ENCODE measurements around the gene SORCS2.

SORCS2 gene

GRCh38 chr4:7465017-7465416 lies 272.7 kb downstream of the SORCS2 start:
- Mint-ChIP-seq H3K27me3 (ENCODE audit: low read depth) (no peaks in the 10 kb centered on the region), H3K9me3 (no peaks in the 10 kb centered on the region), H3K4me3 (no peak overlapping the region), H3K36me3 (ENCODE audit: low read depth) (no peaks in the 10 kb centered on the region), H3K27ac (no peak overlapping the region), H3K4me1 (ENCODE audit: low read depth) (no peaks in the 10 kb centered on the region)

- Mint-ChIP-seq H3K4me3 (no peak overlapping the region), H3K27me3 (ENCODE audit: low read depth) (no peaks in the 10 kb centered on the region), H3K27ac (no peak overlapping the region), H3K9me3 (no peaks in the 10 kb centered on the region), H3K4me1 (ENCODE audit: low read depth) (no peaks in the 10 kb centered on the region), H3K36me3 (ENCODE audit: low read depth) (no peaks in the 10 kb centered on the region)
These were observed 273.9 kb downstream of the SORCS2 start for GRCh38 chr4:7466215-7466614.

- H3K27ac Mint-ChIP-seq = no peak overlapping the region
- no peaks in the 10 kb centered on the region for H3K9me3 Mint-ChIP-seq
- no peaks in the 10 kb centered on the region for H3K27me3 Mint-ChIP-seq (ENCODE audit: low read depth)
- no peaks in the 10 kb centered on the region for H3K4me1 Mint-ChIP-seq (ENCODE audit: low read depth)
- no peak overlapping the region for H3K4me3 Mint-ChIP-seq
- H3K36me3 Mint-ChIP-seq (ENCODE audit: low read depth) = no peaks in the 10 kb centered on the region
These were observed 274.6 kb downstream of the SORCS2 start for GRCh38 chr4:7466904-7467303.

GRCh38 chr4:7467471-7467870 lies 275.1 kb downstream of the SORCS2 start:
- Mint-ChIP-seq H3K36me3 (ENCODE audit: low read depth) (no peaks in the 10 kb centered on the region), H3K9me3 (no peaks in the 10 kb centered on the region), H3K4me1 (ENCODE audit: low read depth) (no peaks in the 10 kb centered on the region), H3K27ac (no peak overlapping the region), H3K27me3 (ENCODE audit: low read depth) (no peaks in the 10 kb centered on the region), H3K4me3 (no peak overlapping the region)

GRCh38 chr4:7469023-7469422 lies 276.7 kb downstream of the SORCS2 start:
- Mint-ChIP-seq H3K27ac (peak overlapping the region; percentile 27), H3K27me3 (ENCODE audit: low read depth) (no peaks in the 10 kb centered on the region), H3K36me3 (ENCODE audit: low read depth) (no peaks in the 10 kb centered on the region), H3K9me3 (no peaks in the 10 kb centered on the region), H3K4me1 (ENCODE audit: low read depth) (no peaks in the 10 kb centered on the region), H3K4me3 (no peak overlapping the region)

GRCh38 chr4:7470111-7470510 lies 277.8 kb downstream of the SORCS2 start:
- Mint-ChIP-seq H3K9me3 (no peaks in the 10 kb centered on the region), H3K36me3 (ENCODE audit: low read depth) (no peaks in the 10 kb centered on the region), H3K4me1 (ENCODE audit: low read depth) (no peaks in the 10 kb centered on the region), H3K4me3 (no peak overlapping the region), H3K27ac (no peak overlapping the region), H3K27me3 (ENCODE audit: low read depth) (no peaks in the 10 kb centered on the region)

- Mint-ChIP-seq H3K27ac (no peak overlapping the region), H3K27me3 (ENCODE audit: low read depth) (no peaks in the 10 kb centered on the region), H3K4me1 (ENCODE audit: low read depth) (no peaks in the 10 kb centered on the region), H3K9me3 (no peaks in the 10 kb centered on the region), H3K36me3 (ENCODE audit: low read depth) (no peaks in the 10 kb centered on the region), H3K4me3 (no peak overlapping the region)
These were observed 278.3 kb downstream of the SORCS2 start for GRCh38 chr4:7470522-7471128.

- Mint-ChIP-seq H3K27ac (no peak overlapping the region), H3K4me1 (ENCODE audit: low read depth) (no peaks in the 10 kb centered on the region), H3K27me3 (ENCODE audit: low read depth) (no peaks in the 10 kb centered on the region), H3K4me3 (no peak overlapping the region), H3K9me3 (no peaks in the 10 kb centered on the region), H3K36me3 (ENCODE audit: low read depth) (no peaks in the 10 kb centered on the region)
These were observed 280.2 kb downstream of the SORCS2 start for GRCh38 chr4:7472442-7473013.

- Mint-ChIP-seq H3K27me3 (ENCODE audit: low read depth) (no peaks in the 10 kb centered on the region), H3K4me1 (ENCODE audit: low read depth) (no peaks in the 10 kb centered on the region), H3K9me3 (no peaks in the 10 kb centered on the region), H3K4me3 (no peak overlapping the region), H3K36me3 (ENCODE audit: low read depth) (no peaks in the 10 kb centered on the region), H3K27ac (no peak overlapping the region)
These were observed 280.7 kb downstream of the SORCS2 start for GRCh38 chr4:7473081-7473480.

- Mint-ChIP-seq H3K27ac (no peak overlapping the region), H3K9me3 (no peaks in the 10 kb centered on the region), H3K4me3 (no peak overlapping the region), H3K36me3 (ENCODE audit: low read depth) (no peaks in the 10 kb centered on the region), H3K4me1 (ENCODE audit: low read depth) (no peaks in the 10 kb centered on the region), H3K27me3 (ENCODE audit: low read depth) (no peaks in the 10 kb centered on the region)
These were observed 282.0 kb downstream of the SORCS2 start for GRCh38 chr4:7474320-7474719.

GRCh38 chr4:7475207-7475606 lies 282.9 kb downstream of the SORCS2 start:
- H3K4me3 Mint-ChIP-seq = no peak overlapping the region
- no peaks in the 10 kb centered on the region for H3K27me3 Mint-ChIP-seq (ENCODE audit: low read depth)
- no peak overlapping the region for H3K27ac Mint-ChIP-seq
- no peaks in the 10 kb centered on the region for H3K9me3 Mint-ChIP-seq
- H3K36me3 Mint-ChIP-seq (ENCODE audit: low read depth) = no peaks in the 10 kb centered on the region
- H3K4me1 Mint-ChIP-seq (ENCODE audit: low read depth) = no peaks in the 10 kb centered on the region

GRCh38 chr4:7476820-7477219 lies 284.5 kb downstream of the SORCS2 start:
- Mint-ChIP-seq H3K9me3 (no peaks in the 10 kb centered on the region), H3K36me3 (ENCODE audit: low read depth) (no peaks in the 10 kb centered on the region), H3K27ac (no peak overlapping the region), H3K4me1 (ENCODE audit: low read depth) (no peaks in the 10 kb centered on the region), H3K4me3 (no peak overlapping the region), H3K27me3 (ENCODE audit: low read depth) (no peaks in the 10 kb centered on the region)

- Mint-ChIP-seq H3K27ac (no peak overlapping the region), H3K4me1 (ENCODE audit: low read depth) (no peaks in the 10 kb centered on the region)
These were observed 285.4 kb downstream of the SORCS2 start for GRCh38 chr4:7477695-7478094.

GRCh38 chr4:7478665-7479064 lies 286.3 kb downstream of the SORCS2 start:
- H3K4me1 Mint-ChIP-seq (ENCODE audit: low read depth) = no peaks in the 10 kb centered on the region
- H3K4me3 Mint-ChIP-seq = no peak overlapping the region
- no peaks in the 10 kb centered on the region for H3K27me3 Mint-ChIP-seq (ENCODE audit: low read depth)
- no peaks in the 10 kb centered on the region for H3K9me3 Mint-ChIP-seq
- no peaks in the 10 kb centered on the region for H3K36me3 Mint-ChIP-seq (ENCODE audit: low read depth)
- no peak overlapping the region for H3K27ac Mint-ChIP-seq

More at GRCh38 chr4:7477695-7478094, 285.4 kb downstream of the SORCS2 start:
- Mint-ChIP-seq H3K27me3 (ENCODE audit: low read depth) (no peaks in the 10 kb centered on the region), H3K9me3 (no peaks in the 10 kb centered on the region), H3K4me3 (no peak overlapping the region), H3K36me3 (ENCODE audit: low read depth) (no peaks in the 10 kb centered on the region)

GRCh38 chr4:7480423-7480822 lies 288.1 kb downstream of the SORCS2 start:
- Mint-ChIP-seq H3K4me1 (ENCODE audit: low read depth) (no peaks in the 10 kb centered on the region), H3K4me3 (no peak overlapping the region), H3K36me3 (ENCODE audit: low read depth) (no peaks in the 10 kb centered on the region), H3K27me3 (ENCODE audit: low read depth) (no peaks in the 10 kb centered on the region), H3K27ac (no peak overlapping the region), H3K9me3 (no peaks in the 10 kb centered on the region)

GRCh38 chr4:7481227-7481626 lies 288.9 kb downstream of the SORCS2 start:
- H3K4me3 Mint-ChIP-seq = no peak overlapping the region
- no peaks in the 10 kb centered on the region for H3K27me3 Mint-ChIP-seq (ENCODE audit: low read depth)
- H3K9me3 Mint-ChIP-seq = no peaks in the 10 kb centered on the region
- H3K4me1 Mint-ChIP-seq (ENCODE audit: low read depth) = no peaks in the 10 kb centered on the region
- no peak overlapping the region for H3K27ac Mint-ChIP-seq
- H3K36me3 Mint-ChIP-seq (ENCODE audit: low read depth) = no peaks in the 10 kb centered on the region
